Measurements from ENCODE around the gene MAGEA10.
"Not testable (repeated sequence)": the region's sequence is repeated elsewhere in the genome, so short reads cannot be mapped to it uniquely, and the experiment has no call there.

Gene MAGEA10

GRCh38 chrX:152138388-152138784 is at the start of gene MAGEA10:
Gene MAGEA10 (minus strand): TSS chrX:152138577. CDS start chrX:152135620, 2,957 bp downstream.
- DNase-seq: no peak

DNA sequence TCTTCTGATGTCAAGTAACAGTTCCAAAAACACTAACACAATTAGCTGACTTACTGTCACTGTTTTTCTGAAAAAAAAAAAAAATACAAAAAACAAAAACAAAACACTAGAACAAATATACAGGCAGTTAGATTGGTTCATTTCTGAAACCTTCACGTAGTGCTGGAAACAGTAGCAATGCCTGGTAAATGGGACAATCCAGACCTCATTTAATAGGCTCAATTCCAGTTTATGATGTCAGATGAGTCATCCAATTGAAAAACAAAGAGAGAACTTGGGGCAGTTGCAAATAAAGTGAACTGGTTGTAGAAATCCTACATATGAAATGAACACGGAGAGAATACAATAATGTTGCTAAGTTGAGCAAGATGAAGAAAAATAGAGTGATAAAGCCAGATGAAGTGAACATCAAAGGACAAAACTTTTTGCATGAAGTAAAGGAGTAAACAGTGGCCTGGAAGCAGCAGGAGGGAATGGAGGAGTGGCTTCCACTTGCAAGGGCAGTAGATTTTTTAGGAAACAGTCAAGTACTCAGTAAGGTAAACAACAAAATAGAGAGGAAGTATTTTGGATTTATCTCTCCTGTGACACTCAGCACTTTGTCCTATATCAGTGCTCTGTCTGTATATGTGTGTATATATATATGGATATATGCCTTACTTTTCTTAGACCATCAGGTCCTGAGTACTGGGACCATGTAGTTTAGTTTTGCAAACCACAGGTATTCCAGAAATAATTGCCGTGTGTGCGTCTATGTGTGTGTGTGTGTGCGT is 39.3 kb upstream of the MAGEA10 start:
- no peak for DNase-seq

- no peak for DNase-seq
Measured at GRCh38 chrX:152177052-152177451, 38.7 kb upstream of the MAGEA10 start.

GRCh38 chrX:152175892-152176291 is 37.5 kb upstream of the MAGEA10 start:
- DNase-seq: not testable (repeated sequence)

DNA sequence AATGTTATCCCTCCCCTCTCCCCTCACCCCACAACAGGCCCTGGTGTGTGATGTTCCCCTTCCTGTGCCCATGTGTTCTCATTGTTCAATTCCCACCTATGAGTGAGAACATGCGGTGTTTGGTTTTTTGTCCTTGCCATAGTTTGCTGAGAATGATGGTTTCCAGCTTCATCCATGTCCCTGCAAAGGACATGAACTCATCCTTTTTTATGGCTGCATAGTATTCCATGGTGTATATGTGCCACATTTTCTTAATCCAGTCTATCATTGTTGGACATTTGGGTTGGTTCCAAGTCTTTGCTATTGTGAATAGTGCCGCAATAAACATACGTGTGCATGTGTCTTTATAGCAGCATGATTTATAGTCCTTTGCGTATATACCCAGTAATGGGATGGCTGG is 35.5 kb upstream of the MAGEA10 start:
- DNase-seq: not testable (repeated sequence)

- DNase-seq: no peak
Measured at GRCh38 chrX:152170621-152171020, 32.2 kb upstream of the MAGEA10 start.

GRCh38 chrX:152165033-152165743 is 26.8 kb upstream of the MAGEA10 start:
- no peak for DNase-seq

DNA sequence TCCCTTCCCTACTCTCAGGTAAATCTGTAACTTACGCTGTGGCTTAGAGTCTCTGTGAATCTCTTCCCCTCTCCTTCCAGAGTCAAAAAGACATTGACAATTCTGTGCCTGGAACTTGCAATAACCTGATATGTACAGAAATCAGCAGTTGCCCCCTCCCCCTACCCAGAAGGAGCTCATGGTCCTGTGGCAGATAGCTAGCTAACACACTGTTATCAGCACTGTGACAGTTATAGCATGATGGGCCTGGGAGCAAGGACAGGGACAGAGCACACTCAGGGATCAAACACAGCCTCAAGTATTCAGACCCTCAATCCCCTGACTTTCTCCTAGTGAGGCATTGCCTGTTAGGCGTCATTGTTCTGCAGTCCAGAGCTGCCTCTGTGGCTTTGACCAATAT is 18.7 kb upstream of the MAGEA10 start:
- no peak for DNase-seq

DNA sequence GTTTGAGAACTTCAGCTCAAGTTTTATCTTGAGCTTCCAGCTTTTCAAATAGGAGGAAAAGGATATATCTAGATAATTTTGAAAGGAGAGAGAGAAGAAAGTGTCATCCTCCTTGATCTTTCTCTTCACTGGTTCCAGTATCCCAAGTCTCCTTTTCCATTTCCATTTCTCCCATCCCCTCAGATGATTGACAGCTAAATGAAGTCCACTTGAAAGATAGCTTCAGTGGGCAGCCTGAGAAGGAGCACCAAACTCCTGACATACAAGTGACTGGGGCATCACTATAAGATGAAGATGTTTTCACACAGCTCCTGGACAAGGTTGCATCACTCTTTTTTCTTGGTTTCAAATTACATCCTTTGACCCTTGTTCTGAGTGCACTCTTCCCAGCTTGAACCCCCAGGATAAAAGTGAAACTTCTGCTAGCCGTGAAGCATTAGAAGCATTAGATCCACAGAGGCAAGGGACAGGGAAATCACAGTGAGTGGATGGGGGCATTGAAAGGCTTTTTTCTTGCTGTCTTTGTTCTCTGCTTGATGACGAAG is 17.5 kb upstream of the MAGEA10 start:
- DNase-seq: no peak

DNA sequence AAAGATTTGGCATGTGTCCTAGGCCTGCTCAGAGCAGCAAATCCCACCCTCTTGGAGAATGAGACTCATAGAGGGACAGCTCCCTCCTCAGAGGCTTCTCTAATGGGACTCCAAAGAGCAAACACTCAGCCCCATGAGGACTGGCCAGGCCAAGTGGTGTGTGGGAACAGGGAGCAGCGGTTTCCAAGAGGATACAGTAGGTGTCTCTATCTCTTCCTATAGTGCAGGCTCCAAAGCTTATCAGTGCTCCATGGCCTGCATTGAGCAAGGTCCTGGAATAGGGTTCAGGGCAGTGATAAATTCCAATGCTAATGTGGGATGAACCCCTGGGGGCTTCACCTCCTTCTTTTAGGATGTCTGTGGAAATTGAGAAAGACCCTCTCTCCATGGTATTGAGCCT is 15.7 kb upstream of the MAGEA10 start:
- DNase-seq: no peak

- no peak for DNase-seq
Measured at GRCh38 chrX:152151256-152151655, 12.9 kb upstream of the MAGEA10 start.

DNA sequence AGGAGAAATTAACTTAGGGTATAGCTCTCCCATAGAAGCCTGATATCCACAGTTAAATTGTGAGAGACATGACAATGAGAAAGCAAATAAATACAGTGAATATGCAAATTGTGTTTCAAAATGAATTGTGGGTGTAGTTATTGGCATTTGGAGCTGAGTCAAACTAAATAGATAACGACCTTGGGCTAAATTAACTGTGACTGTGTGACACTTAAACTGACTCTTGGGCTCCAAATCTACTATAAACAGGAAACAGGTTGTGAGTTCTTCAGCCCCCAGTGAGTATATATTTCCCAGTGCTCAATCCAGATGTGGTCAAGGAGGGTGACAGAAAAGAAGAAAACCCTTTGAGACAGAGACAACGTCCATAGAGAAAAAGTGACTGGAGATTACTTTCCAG is 11.3 kb upstream of the MAGEA10 start:
- DNase-seq: no peak

DNA sequence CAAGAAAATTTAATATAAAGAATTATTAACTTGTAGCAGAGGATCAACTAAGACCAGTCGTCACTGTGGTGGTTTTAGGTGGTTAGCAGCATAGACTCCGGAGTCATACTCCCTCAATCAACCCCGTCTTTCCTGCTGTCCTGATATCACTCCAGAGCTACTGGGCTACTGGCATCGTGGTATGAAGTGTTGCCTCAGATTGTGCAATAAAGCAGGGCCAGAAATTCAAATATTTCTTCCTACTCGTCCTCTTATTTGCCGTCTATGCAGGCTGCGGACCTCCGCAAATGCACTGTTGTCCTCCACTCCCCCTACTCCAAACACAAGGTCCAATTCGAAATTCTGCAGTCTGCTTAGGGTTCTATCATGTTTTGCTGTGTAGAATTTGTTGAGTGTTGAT is 1.2 kb upstream of the MAGEA10 start:
- DNase-seq: no peak

GRCh38 chrX:152137771-152138387 is 498 bp downstream of the MAGEA10 start:
- no peak for DNase-seq

DNA sequence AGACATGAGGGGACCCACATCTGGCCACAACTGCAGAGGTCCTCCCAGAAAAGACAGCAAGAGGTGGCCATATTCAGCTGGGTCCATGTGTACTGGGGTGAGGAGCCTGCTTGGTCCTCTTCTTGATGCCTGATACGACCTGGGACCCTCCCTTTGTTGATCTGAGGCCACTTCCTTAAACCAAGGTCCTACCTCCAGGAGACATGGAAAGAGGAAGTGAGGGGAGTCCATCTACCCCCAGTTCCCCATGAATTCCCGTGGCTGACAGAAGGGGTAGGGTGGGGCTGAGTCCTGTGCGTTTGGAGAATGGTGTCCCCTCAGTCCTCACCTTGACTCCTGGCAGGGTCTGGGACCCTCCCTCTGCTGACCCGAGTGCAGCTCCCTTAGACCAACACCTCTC is 2.1 kb downstream of the MAGEA10 start:
- no peak for DNase-seq

DNA sequence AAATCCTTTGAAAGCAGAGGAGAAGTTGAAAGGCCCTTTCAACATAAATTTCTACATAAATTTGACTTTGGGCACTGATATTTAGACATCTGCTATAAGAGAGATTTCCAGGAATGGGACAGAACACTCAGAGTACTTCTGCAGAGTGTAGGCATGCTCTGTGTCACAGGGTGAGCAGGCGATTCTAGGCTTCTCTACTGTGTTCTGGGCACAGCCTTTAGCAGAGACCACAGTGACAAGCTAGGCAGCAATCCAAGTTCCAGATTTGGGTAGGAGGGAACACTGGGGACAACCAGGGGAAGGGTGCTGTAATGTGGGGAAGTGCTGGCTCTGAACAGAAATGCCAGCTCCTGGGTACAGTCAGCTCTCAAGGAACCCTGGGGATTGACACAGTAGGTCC is 6.9 kb downstream of the MAGEA10 start:
- DNase-seq: no peak

DNA sequence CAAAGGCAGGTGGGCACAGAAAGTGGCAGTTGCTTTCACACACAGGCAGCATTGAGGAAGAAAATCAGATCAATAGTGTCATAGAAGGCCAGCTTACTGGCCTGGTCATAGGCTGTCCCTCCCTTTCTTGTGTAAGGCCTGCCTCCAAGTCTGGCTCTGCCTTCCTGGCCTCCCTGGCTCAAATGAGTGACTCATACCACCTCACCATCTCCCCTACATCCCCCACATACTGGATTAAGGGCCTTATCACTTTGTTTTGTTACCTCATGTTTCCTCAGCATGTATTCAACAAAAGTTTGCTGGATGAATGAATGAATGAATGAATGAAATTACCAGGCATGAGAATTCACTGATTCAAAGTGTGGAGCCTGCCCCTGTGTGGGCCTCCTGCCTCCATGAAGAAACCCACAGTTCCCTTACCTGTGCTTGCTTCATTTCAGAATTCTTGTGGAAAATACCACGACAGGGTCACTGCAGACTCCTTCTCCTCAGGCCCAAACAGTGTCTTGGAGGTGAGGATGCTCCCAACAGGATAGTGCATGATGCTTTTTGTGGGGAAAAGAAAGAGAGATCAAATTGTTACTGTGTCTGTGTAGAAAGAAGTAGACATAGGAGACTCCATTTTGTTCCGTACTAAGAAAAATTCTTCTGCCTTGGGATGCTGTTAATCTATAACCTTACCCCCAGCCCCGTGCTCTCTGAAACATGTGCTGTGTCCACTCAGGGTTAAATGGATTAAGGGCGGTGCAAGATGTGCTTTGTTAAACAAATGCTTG is 9.1 kb downstream of the MAGEA10 start:
- DNase-seq: not testable (repeated sequence)

DNA sequence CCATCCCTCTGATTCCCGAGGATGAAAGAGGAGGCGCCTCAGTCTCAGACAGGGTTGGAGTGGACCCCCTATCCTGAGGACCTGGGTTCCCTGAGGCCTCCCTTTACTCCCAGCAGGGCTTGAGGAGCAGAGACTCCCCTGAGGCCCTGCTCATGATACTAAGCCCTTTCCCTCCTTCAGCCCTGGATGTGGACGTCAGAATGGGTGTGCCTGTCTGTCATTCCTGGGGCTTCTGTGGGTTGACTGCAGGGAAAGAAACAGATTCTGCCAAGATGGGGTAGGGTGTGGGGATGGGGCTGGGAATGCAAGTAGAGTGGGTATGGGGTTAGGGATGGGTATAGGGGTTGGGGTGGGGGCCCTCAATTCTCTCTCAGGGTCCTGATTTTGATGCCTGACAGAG is 21.1 kb downstream of the MAGEA10 start:
- DNase-seq: no peak

- no peak for DNase-seq
Measured at GRCh38 chrX:152108527-152108926, 29.9 kb downstream of the MAGEA10 start.

DNA sequence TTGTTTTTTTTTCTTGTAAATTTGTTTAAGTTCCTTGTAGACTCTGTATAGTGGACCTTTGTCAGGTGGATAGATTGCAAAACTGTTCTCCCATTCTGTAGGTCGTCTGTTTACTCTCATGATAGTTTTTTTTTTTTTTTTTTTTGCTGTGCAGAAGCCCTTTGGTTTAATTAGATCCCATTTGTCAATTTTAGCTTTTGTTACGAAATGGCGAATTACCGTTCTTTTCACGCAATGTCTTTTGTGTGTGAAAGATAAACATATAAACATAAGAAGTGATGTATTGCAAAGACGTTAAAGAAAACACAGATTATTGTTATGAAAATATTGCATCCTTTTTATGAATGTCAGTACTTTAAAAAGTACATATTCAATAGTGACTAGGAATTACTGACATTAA is 34.5 kb downstream of the MAGEA10 start:
- no peak for DNase-seq

DNA sequence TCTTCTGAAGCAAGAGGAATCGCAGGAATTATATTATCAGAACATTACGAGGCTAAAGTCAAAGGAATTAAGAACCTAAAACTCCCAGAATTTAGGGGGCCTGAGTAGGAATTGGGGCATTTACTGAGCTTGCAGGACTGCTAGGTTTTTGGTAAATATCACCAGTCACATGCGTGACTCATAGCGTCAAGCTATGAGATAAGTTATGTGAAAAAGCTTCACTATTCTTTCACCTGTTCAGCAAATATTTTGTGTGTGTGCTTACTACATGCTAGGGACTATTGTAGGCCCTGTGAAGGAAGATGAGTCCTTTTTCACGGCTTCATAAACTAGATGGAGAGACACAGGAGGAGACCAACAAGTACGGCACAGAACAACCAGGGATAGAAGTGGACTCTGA is 52.2 kb downstream of the MAGEA10 start:
- no peak for DNase-seq
